ENCODE data around the gene USF1.

The USF1 gene

DNA sequence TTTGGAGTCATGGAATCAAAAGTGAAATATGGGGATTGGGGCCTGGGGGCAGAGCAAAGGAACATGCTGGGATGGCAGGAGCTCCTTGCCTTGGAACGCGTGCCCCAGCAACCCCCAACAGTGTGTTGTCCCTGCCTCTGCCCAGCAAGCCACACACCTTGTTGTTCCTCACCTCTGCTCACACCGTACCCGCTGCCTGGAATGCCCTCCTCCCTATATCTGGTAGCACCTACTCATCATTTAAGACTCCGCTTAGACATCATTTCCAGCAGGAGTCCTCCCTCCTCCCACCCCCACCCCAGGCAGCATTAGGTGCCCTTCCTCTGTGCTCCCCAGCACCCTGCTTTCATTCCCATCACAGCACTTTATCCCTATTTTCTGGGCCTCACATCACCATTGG lies 35.7 kb upstream of the USF1 start:
- H4K91ac ChIP-seq (ENCODE audit: low read depth, low read length, poor library complexity) = no peak overlapping the region
- H3K18ac ChIP-seq (ENCODE audit: low read length) = no peak overlapping the region
- H3K4me3 ChIP-seq (ENCODE audit: low read length in 2 of 2) = no peak overlapping the region
- H3K4ac ChIP-seq (ENCODE audit: low read length) = no peak overlapping the region
- H2BK5ac ChIP-seq (ENCODE audit: low read length) = no peak overlapping the region
- no peak overlapping the region for H3K27ac ChIP-seq (replicated peaks; ENCODE audit: low read length)
- no peak overlapping the region for H2AK5ac ChIP-seq (ENCODE audit: low read depth, low read length)
- no peak overlapping the region for H2AFZ ChIP-seq (ENCODE audit: low read length)
- H3K9ac ChIP-seq (ENCODE audit: low read depth, low read length, poor library complexity) = no peak overlapping the region
- H3K23ac ChIP-seq (ENCODE audit: low read depth, low read length, poor library complexity) = no peak overlapping the region
- no peak overlapping the region for H3K14ac ChIP-seq (ENCODE audit: low read length)
- H3K36me3 ChIP-seq (replicated peaks in 1 of 2; ENCODE audit: control insufficient read depth in 2 of 2, insufficient read depth in 2 of 2, low read length in 2 of 2) = no peaks in the 10 kb centered on the region
- H3K9me3 ChIP-seq (replicated peaks in 1 of 2; ENCODE audit: control insufficient read depth in 2 of 2, insufficient read depth in 1 of 2, low read depth in 1 of 2, low read length in 2 of 2) = no peaks in the 10 kb centered on the region
- no peaks in the 10 kb centered on the region for H3K79me1 ChIP-seq (ENCODE audit: low read depth, low read length)
- peaks cover 6 to 7% of the 10 kb centered on the region in 2 donors for H3K4me1 ChIP-seq (ENCODE audit: control insufficient read depth in 2 of 2, insufficient read depth in 1 of 2, low read depth in 1 of 2, low read length in 2 of 2)
- H2BK12ac ChIP-seq (ENCODE audit: low read length) = no peak overlapping the region
- WGBS, 2 donors (ENCODE audit: extremely low coverage in 2 of 2, insufficient read length in 2 of 2, insufficient replicate concordance in 1 of 2) = no CpG with 5 or more reads among the region's 5 CpGs
- H2BK15ac ChIP-seq (ENCODE audit: low read length) = no peak overlapping the region
- no peak for DNase-seq (ENCODE audit: low spot score)
- no peak overlapping the region for H4K8ac ChIP-seq (ENCODE audit: low read depth, low read length)
- no peak overlapping the region for H2BK120ac ChIP-seq (ENCODE audit: low read depth, low read length)
- H3K4me2 ChIP-seq (ENCODE audit: insufficient read depth, low read length, poor library complexity, severe bottlenecking) = no peak overlapping the region
- H3K27me3 ChIP-seq (ENCODE audit: control insufficient read depth in 3 of 3, insufficient read depth in 3 of 3, low read depth in 1 of 3, low read length in 3 of 3) = peaks cover 0 to 13% (median 0%) of the 10 kb centered on the region in 3 experiments

DNA sequence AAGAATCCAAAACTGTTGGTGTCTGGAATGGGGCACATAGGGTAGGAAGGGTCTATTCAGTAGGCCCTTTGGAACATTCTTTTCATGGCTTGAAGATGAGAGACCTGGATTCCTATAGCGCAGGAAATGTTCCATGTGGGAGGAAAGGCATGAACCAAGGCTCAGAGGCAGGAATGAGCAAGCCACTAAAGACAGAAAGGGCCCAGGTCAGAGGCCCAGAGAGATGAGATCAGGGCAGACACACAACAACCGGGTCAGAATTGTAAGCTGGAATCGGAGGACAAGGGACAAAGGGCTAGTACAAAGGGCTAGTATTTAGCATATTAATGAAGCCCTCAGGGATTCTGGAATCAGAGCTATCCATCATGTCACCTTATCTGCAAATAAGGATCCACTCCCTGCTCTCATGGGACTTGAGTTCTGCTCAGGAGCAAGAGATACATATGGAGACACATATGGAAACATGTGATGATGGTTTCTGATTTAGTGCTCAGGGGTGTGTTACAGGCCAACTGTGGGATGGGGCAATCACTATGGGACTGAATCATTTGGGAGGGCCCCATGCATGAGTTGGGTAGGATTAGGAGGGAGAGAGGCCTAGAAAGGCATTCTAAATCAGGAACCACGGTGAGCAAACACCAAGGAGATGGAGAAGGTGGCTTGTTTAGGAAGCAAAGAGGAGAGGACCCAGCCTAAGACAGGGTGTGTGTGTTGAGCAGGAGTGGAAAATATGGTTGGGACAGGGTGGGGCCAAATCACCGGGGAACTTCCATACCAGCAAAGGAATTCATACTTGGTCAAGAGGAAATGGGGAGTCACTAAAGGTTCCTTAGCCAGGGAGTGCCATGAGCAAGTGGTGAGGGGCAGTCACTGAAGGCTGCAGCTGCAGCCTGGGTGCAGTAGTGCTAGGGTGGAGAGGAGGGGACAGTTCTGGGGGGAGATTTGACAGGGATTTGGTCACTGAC lies 34.9 kb upstream of the USF1 start:
- H3K9ac ChIP-seq (ENCODE audit: low read depth, low read length, poor library complexity) = no peak overlapping the region
- H2AK5ac ChIP-seq (ENCODE audit: low read depth, low read length) = no peak overlapping the region
- no peak for DNase-seq (ENCODE audit: low spot score)
- H3K4ac ChIP-seq (ENCODE audit: low read length) = no peak overlapping the region
- no peaks in the 10 kb centered on the region for H3K79me1 ChIP-seq (ENCODE audit: low read depth, low read length)
- WGBS, 2 donors (ENCODE audit: extremely low coverage in 2 of 2, insufficient read length in 2 of 2, insufficient replicate concordance in 1 of 2) = no CpG with 5 or more reads among the region's 5 CpGs
- peaks cover 6 to 7% of the 10 kb centered on the region in 2 donors for H3K4me1 ChIP-seq (ENCODE audit: control insufficient read depth in 2 of 2, insufficient read depth in 1 of 2, low read depth in 1 of 2, low read length in 2 of 2)
- no peak overlapping the region for H4K8ac ChIP-seq (ENCODE audit: low read depth, low read length)
- H2AFZ ChIP-seq (ENCODE audit: low read length) = no peak overlapping the region
- H2BK12ac ChIP-seq (ENCODE audit: low read length) = no peak overlapping the region
- no peak overlapping the region for H3K14ac ChIP-seq (ENCODE audit: low read length)
- H3K18ac ChIP-seq (ENCODE audit: low read length) = peak overlapping the region; percentile 35
- no peak overlapping the region for H2BK120ac ChIP-seq (ENCODE audit: low read depth, low read length)
- no peaks in the 10 kb centered on the region for H3K36me3 ChIP-seq (replicated peaks in 1 of 2; ENCODE audit: control insufficient read depth in 2 of 2, insufficient read depth in 2 of 2, low read length in 2 of 2)
- H3K4me3 ChIP-seq (ENCODE audit: low read length in 2 of 2) = no peak overlapping the region
- H3K27me3 ChIP-seq (ENCODE audit: control insufficient read depth in 3 of 3, insufficient read depth in 3 of 3, low read depth in 1 of 3, low read length in 3 of 3) = peaks cover 0 to 8% (median 0%) of the 10 kb centered on the region in 3 experiments
- no peak overlapping the region for H3K23ac ChIP-seq (ENCODE audit: low read depth, low read length, poor library complexity)
- no peaks in the 10 kb centered on the region for H3K9me3 ChIP-seq (replicated peaks in 1 of 2; ENCODE audit: control insufficient read depth in 2 of 2, insufficient read depth in 1 of 2, low read depth in 1 of 2, low read length in 2 of 2)
- H2BK5ac ChIP-seq (ENCODE audit: low read length) = no peak overlapping the region
- H4K91ac ChIP-seq (ENCODE audit: low read depth, low read length, poor library complexity) = no peak overlapping the region
- no peak overlapping the region for H2BK15ac ChIP-seq (ENCODE audit: low read length)
- H3K27ac ChIP-seq (replicated peaks; ENCODE audit: low read length) = no peak overlapping the region
- H3K4me2 ChIP-seq (ENCODE audit: insufficient read depth, low read length, poor library complexity, severe bottlenecking) = no peak overlapping the region

DNA sequence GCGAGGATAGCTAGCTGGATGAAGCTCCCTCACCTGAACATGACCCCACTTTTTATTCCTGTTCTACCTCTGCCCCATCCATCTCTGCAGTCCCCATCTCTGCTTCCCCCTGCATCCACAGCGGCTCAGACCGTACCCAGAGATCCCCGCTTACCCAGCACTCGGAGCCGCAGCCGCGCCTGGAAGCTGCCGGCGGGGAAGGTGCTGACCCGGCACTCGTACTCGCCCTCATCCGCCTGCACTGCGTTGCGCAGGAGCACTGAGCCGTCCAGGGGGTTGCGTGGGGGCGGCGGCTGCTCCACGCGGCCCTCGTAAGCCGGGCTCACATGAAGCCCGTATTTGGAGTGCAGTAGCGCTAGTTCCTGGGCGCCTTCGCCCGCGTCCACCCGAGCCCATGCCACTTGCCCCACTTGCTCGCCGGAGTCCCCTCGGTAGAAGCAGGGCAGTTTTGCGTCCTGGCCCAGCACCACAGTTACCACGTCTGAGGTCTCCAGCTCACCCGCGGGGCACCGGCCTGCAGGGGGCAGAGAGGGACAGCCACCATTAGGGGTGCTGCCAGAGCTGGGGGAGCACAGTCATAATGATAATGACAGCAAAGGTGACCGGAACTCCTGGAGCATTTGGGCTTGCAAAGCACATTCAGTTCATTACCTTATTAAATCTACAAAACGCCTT lies 33.8 kb upstream of the USF1 start:
- Histone ChIP-seq H3K27ac (replicated peaks; ENCODE audit: low read length) (no peak overlapping the region), H3K23ac (ENCODE audit: low read depth, low read length, poor library complexity) (peak overlapping the region; percentile 43), H3K14ac (ENCODE audit: low read length) (no peak overlapping the region), H2BK120ac (ENCODE audit: low read depth, low read length) (no peak overlapping the region), H3K9me3 (replicated peaks in 1 of 2; ENCODE audit: control insufficient read depth in 2 of 2, insufficient read depth in 1 of 2, low read depth in 1 of 2, low read length in 2 of 2) (no peaks in the 10 kb centered on the region), H3K79me1 (ENCODE audit: low read depth, low read length) (no peaks in the 10 kb centered on the region), H4K91ac (ENCODE audit: low read depth, low read length, poor library complexity) (no peak overlapping the region), H3K18ac (ENCODE audit: low read length) (no peak overlapping the region), H3K36me3 (replicated peaks in 1 of 2; ENCODE audit: control insufficient read depth in 2 of 2, insufficient read depth in 2 of 2, low read length in 2 of 2) (no peaks in the 10 kb centered on the region), H2AFZ (ENCODE audit: low read length) (no peak overlapping the region), H3K27me3 (ENCODE audit: control insufficient read depth in 3 of 3, insufficient read depth in 3 of 3, low read depth in 1 of 3, low read length in 3 of 3) (peaks cover 0 to 8% (median 0%) of the 10 kb centered on the region in 3 experiments), H2BK12ac (ENCODE audit: low read length) (no peak overlapping the region), H3K4me2 (ENCODE audit: insufficient read depth, low read length, poor library complexity, severe bottlenecking) (no peak overlapping the region), H2BK15ac (ENCODE audit: low read length) (no peak overlapping the region), H3K4me3 (ENCODE audit: low read length in 2 of 2) (no peak overlapping the region), H4K8ac (ENCODE audit: low read depth, low read length) (no peak overlapping the region), H2BK5ac (ENCODE audit: low read length) (peak overlapping the region; percentile 32), H2AK5ac (ENCODE audit: low read depth, low read length) (no peak overlapping the region), H3K4ac (ENCODE audit: low read length) (no peak overlapping the region), H3K4me1 (ENCODE audit: control insufficient read depth in 2 of 2, insufficient read depth in 1 of 2, low read depth in 1 of 2, low read length in 2 of 2) (peaks cover 4 to 7% of the 10 kb centered on the region in 2 donors), H3K9ac (ENCODE audit: low read depth, low read length, poor library complexity) (no peak overlapping the region)
- no CpG with 5 or more reads among the region's 41 CpGs for WGBS, 2 donors (ENCODE audit: extremely low coverage in 2 of 2, insufficient read length in 2 of 2, insufficient replicate concordance in 1 of 2)
- DNase-seq (ENCODE audit: low spot score) = no peak

DNA sequence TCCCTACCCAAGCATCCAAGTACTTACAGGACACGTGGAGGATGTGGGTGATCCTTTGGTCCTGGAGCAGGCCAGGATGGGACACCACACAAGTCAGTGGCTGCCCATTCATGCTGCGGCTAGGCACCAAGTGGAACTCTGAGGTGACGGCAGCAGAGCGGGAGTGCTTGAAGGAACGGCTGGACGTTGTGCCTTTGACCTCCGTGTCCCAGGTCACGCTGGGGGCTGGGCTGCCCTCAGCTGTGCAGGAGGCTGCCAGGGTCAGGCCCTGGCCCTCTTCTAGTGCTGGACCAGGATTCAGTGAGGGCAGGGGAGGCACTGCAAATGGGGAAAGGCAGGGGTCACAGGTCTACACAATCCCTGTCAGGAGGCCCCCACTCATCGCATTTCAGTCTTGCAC lies 31.6 kb upstream of the USF1 start:
- Histone ChIP-seq H2BK12ac (ENCODE audit: low read length) (no peak overlapping the region), H3K9ac (ENCODE audit: low read depth, low read length, poor library complexity) (no peak overlapping the region), H3K14ac (ENCODE audit: low read length) (peak overlapping the region; percentile 90), H3K4me1 (ENCODE audit: control insufficient read depth in 2 of 2, insufficient read depth in 1 of 2, low read depth in 1 of 2, low read length in 2 of 2) (peaks cover 8 to 20% of the 10 kb centered on the region in 2 donors), H3K4ac (ENCODE audit: low read length) (no peak overlapping the region), H4K91ac (ENCODE audit: low read depth, low read length, poor library complexity) (no peak overlapping the region), H4K8ac (ENCODE audit: low read depth, low read length) (no peak overlapping the region), H3K27me3 (ENCODE audit: control insufficient read depth in 3 of 3, insufficient read depth in 3 of 3, low read depth in 1 of 3, low read length in 3 of 3) (peaks cover 0 to 8% (median 0%) of the 10 kb centered on the region in 3 experiments), H3K36me3 (replicated peaks in 1 of 2; ENCODE audit: control insufficient read depth in 2 of 2, insufficient read depth in 2 of 2, low read length in 2 of 2) (no peaks in the 10 kb centered on the region), H2AFZ (ENCODE audit: low read length) (no peak overlapping the region), H2AK5ac (ENCODE audit: low read depth, low read length) (peak overlapping the region; percentile 20), H3K18ac (ENCODE audit: low read length) (peak overlapping the region; percentile 77), H3K23ac (ENCODE audit: low read depth, low read length, poor library complexity) (no peak overlapping the region), H2BK120ac (ENCODE audit: low read depth, low read length) (no peak overlapping the region), H3K9me3 (replicated peaks in 1 of 2; ENCODE audit: control insufficient read depth in 2 of 2, insufficient read depth in 1 of 2, low read depth in 1 of 2, low read length in 2 of 2) (no peaks in the 10 kb centered on the region), H3K4me3 (ENCODE audit: low read length in 2 of 2) (no peak overlapping the region), H3K79me1 (ENCODE audit: low read depth, low read length) (no peaks in the 10 kb centered on the region), H2BK15ac (ENCODE audit: low read length) (no peak overlapping the region), H2BK5ac (ENCODE audit: low read length) (no peak overlapping the region), H3K27ac (replicated peaks; ENCODE audit: low read length) (no peak overlapping the region), H3K4me2 (ENCODE audit: insufficient read depth, low read length, poor library complexity, severe bottlenecking) (no peak overlapping the region)
- no peak for DNase-seq (ENCODE audit: low spot score)
- WGBS, 2 donors (ENCODE audit: extremely low coverage in 2 of 2, insufficient read length in 2 of 2, insufficient replicate concordance in 1 of 2) = no CpG with 5 or more reads among the region's 9 CpGs

Measured in neuronal stem cell (in vitro differentiated cells).